PFSK-1 (cell line): ENCODE results near the gene ZBTB1.

ENCODE experiments used
- FOXP2 ChIP-seq: optimal IDR thresholded peaks from 2 replicates; pipeline ENCODE3; 2011; ENCODE audit warnings: borderline replicate concordance, control low read depth, inconsistent platforms; ENCODE audit not compliant: insufficient read depth; ENCODE audit errors: extremely low read length, extremely low read depth
- POLR2AphosphoS5 ChIP-seq: IDR thresholded peaks from 2 replicates; pipeline ENCODE4 v1.6.1; 2012; ENCODE audit warnings: low read depth, mild to moderate bottlenecking, control low read depth, low read length, moderate library complexity
- SIN3A ChIP-seq: IDR thresholded peaks from 2 replicates; pipeline ENCODE4 v1.6.1; 2012; ENCODE audit warnings: mild to moderate bottlenecking, low read length, moderate library complexity, borderline replicate concordance; ENCODE audit not compliant: insufficient read depth
- TAF1 ChIP-seq: IDR thresholded peaks from 2 replicates; pipeline ENCODE4 v1.6.1; 2012; ENCODE audit warnings: low read length, control low read depth, borderline replicate concordance; ENCODE audit not compliant: insufficient read depth
- TF ChIP-seq, protein P1 (sequence below), 2 experiments: IDR thresholded peaks; 2 replicates each; pipeline versions ENCODE4 v1.6.1 to v1.8.0; 2011 to 2012; ENCODE audit warnings: low read depth in 2 of 2, low read length in 2 of 2, control low read depth in 1 of 2, inconsistent platforms in 1 of 2, mild to moderate bottlenecking in 1 of 2, moderate library complexity in 1 of 2; ENCODE audit not compliant: insufficient read depth in 1 of 2

ZBTB1 gene

DNA sequence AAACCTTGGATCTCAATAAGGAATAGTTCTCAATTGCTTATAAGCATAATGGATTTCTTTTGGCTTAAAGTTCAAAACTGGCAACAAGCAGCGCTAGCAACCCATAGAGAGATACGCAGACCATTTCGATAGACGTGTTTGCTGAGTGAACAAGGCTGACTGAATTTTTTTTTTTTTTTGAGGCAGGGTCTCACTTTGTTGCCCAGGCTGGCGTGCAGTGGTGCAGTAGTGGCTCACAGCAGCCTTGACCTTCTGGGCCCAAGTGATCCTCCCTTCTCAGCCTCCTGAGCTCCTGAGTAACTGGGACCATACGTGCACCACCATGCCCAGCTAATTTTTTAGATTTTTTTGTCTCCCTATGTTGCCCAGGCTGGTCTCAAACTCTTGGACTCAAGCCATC, 40.7 kb upstream of the ZBTB1 start:
- TF ChIP-seq, protein P1, sequence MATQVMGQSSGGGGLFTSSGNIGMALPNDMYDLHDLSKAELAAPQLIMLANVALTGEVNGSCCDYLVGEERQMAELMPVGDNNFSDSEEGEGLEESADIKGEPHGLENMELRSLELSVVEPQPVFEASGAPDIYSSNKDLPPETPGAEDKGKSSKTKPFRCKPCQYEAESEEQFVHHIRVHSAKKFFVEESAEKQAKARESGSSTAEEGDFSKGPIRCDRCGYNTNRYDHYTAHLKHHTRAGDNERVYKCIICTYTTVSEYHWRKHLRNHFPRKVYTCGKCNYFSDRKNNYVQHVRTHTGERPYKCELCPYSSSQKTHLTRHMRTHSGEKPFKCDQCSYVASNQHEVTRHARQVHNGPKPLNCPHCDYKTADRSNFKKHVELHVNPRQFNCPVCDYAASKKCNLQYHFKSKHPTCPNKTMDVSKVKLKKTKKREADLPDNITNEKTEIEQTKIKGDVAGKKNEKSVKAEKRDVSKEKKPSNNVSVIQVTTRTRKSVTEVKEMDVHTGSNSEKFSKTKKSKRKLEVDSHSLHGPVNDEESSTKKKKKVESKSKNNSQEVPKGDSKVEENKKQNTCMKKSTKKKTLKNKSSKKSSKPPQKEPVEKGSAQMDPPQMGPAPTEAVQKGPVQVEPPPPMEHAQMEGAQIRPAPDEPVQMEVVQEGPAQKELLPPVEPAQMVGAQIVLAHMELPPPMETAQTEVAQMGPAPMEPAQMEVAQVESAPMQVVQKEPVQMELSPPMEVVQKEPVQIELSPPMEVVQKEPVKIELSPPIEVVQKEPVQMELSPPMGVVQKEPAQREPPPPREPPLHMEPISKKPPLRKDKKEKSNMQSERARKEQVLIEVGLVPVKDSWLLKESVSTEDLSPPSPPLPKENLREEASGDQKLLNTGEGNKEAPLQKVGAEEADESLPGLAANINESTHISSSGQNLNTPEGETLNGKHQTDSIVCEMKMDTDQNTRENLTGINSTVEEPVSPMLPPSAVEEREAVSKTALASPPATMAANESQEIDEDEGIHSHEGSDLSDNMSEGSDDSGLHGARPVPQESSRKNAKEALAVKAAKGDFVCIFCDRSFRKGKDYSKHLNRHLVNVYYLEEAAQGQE (IDR thresholded peaks at IDR 0.05; ENCODE audit: insufficient read depth in 1 of 2, low read depth in 2 of 2, low read length in 2 of 2) = no peak
- no peak for TF ChIP-seq FOXP2
- TF ChIP-seq TAF1 = no peak
- no peak for TF ChIP-seq POLR2AphosphoS5
- no peak for TF ChIP-seq SIN3A

- TF ChIP-seq, protein P1 (IDR thresholded peaks at IDR 0.05; ENCODE audit: insufficient read depth in 1 of 2, low read depth in 2 of 2, low read length in 2 of 2) = no peak
- no peak for TF ChIP-seq SIN3A
- no peak for TF ChIP-seq POLR2AphosphoS5
- TF ChIP-seq FOXP2 = no peak
- TF ChIP-seq TAF1 = no peak
Measured at GRCh38 chr14:64464651-64465050, 39.9 kb upstream of the ZBTB1 start.

DNA sequence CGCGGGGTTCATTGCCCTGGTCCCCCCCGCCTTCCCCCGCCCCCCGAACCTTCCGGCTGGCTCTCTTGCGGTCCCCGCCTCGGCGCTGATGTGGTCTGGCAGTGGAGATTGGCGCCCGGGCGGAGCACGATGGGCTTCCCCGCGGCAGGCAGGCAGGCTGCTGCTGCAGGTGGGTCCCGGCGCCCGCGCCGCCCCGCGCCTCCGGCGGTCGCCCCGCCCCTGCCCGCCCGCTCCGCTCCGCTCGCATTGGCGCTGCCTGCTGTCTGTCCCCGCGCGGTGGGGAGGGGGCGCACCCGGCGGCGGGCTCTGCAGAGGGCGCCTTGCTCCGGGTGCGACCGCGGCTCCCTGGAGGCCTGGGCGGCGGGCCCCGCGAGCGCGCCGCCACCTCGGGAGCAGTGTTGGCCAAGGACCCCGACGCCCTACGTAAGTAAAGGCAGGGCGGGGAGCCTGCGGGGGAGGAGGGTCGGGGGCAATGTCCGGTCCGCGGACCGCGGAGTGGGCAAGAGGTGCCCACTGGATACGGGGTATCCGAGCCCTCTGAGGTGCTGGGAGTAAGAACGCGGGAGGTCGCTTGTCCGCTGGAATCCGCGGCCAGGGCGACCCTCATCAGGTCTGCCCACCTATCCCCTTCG, 39.3 kb upstream of the ZBTB1 start, which contains the start of gene AKAP5:
AKAP5 (plus strand) TSS at position 309 of the 632 bp plus-strand sequence. CDS start 2,896 bp downstream, outside the sequence.
- TF ChIP-seq POLR2AphosphoS5 (no peak), FOXP2 (no peak), SIN3A (no peak), TAF1 (no peak)
- TF ChIP-seq, protein P1 (IDR thresholded peaks at IDR 0.05; ENCODE audit: insufficient read depth in 1 of 2, low read depth in 2 of 2, low read length in 2 of 2) = no peak

- TF ChIP-seq FOXP2 (no peak), TAF1 (no peak), SIN3A (no peak), POLR2AphosphoS5 (no peak)
- TF ChIP-seq, protein P1 (IDR thresholded peaks at IDR 0.05; ENCODE audit: insufficient read depth in 1 of 2, low read depth in 2 of 2, low read length in 2 of 2) = no peak
Measured at GRCh38 chr14:64465831-64466554, 38.6 kb upstream of the ZBTB1 start.
